Liver (tissue), 9 donors: ENCODE measurements around the gene C1orf50. TPM values are rescaled to one million over a fixed set of nuclear protein-coding genes. Genes with fewer than 3 reads are reported as not detected.

ENCODE experiments used
- DNase-seq: peaks from one replicate; pipeline ENCODE4 v3.0.0-alpha.2; 2017; ENCODE audit warnings: low spot score
- H3K27ac ChIP-seq, 2 donors: one replicate each; pipeline ENCODE4 v1.7.0; 2013; ENCODE audit warnings: inconsistent platforms in 2 of 2, low read length in 2 of 2, control low read depth in 1 of 2, low read depth in 1 of 2, mild to moderate bottlenecking in 1 of 2
- H3K27me3 ChIP-seq, 4 donors: one replicate each; pipeline versions ENCODE4 v1.6.1 to v1.7.0; 2013; ENCODE audit warnings: low read length in 3 of 4, inconsistent platforms in 1 of 4, mild to moderate bottlenecking in 1 of 4, moderate library complexity in 1 of 4; ENCODE audit not compliant: control insufficient read depth in 4 of 4, insufficient read depth in 4 of 4
- H3K36me3 ChIP-seq, 4 donors: one replicate each; pipeline versions ENCODE4 v1.6.1 to v1.7.0; 2013; ENCODE audit warnings: low read length in 3 of 4, mild to moderate bottlenecking in 3 of 4, low read depth in 1 of 4, moderate library complexity in 1 of 4; ENCODE audit not compliant: control insufficient read depth in 4 of 4, insufficient read depth in 3 of 4
- H3K4me1 ChIP-seq, 4 donors: one replicate each; pipeline versions ENCODE4 v1.6.1 to v1.7.0; 2013; ENCODE audit warnings: low read length in 3 of 4, mild to moderate bottlenecking in 3 of 4, moderate library complexity in 1 of 4; ENCODE audit not compliant: control insufficient read depth in 4 of 4, insufficient read depth in 4 of 4
- H3K4me3 ChIP-seq, 3 donors: one replicate each; pipeline versions ENCODE4 v1.6.1 to v1.7.0; 2013; ENCODE audit warnings: low read length in 3 of 3, control low read depth in 1 of 3, low read depth in 1 of 3, mild to moderate bottlenecking in 1 of 3
- H3K9ac ChIP-seq, 2 donors: one replicate each; pipeline ENCODE4 v1.7.0; 2013; ENCODE audit warnings: low read length in 2 of 2, mild to moderate bottlenecking in 2 of 2, moderate library complexity in 2 of 2, control low read depth in 1 of 2, low read depth in 1 of 2
- H3K9me3 ChIP-seq, 4 donors: one replicate each; pipeline versions ENCODE4 v1.6.1 to v1.7.0; 2013; ENCODE audit warnings: low read length in 3 of 4; ENCODE audit not compliant: control insufficient read depth in 4 of 4
- ATF3 ChIP-seq: IDR thresholded peaks from 2 replicates; pipeline ENCODE4 v1.6.1; 2016; ENCODE audit warnings: antibody characterized with exemption
- CTCF ChIP-seq: fragments of 150-350 bp; IDR thresholded peaks from 2 replicates; pipeline ENCODE4 v1.5.1; 2017; ENCODE audit warnings: improper control_type of control experiment, low read depth, low read length; ENCODE audit not compliant: missing input control
- EGR1 ChIP-seq, 2 donors: IDR thresholded peaks; 2 replicates each; pipeline ENCODE4 v1.6.1; 2016 to 2018; ENCODE audit warnings: antibody characterized with exemption in 2 of 2, low read depth in 2 of 2
- FOXA1 ChIP-seq: IDR thresholded peaks from 2 replicates; pipeline ENCODE4 v1.6.1; 2016; ENCODE audit warnings: antibody characterized with exemption
- FOXA2 ChIP-seq: IDR thresholded peaks from 2 replicates; pipeline ENCODE4 v1.6.1; 2016; ENCODE audit warnings: antibody characterized with exemption
- GABPA ChIP-seq, 2 donors: IDR thresholded peaks in 1 of 2; conservative IDR thresholded peaks in 1 of 2; 2 replicates each; pipeline ENCODE4 v1.6.1; 2016; ENCODE audit warnings: antibody characterized with exemption in 2 of 2, mild to moderate bottlenecking in 1 of 2, moderate library complexity in 1 of 2
- HNF4A ChIP-seq, 2 donors: conservative IDR thresholded peaks; 2 replicates each; pipeline ENCODE4 v1.6.1; 2016; ENCODE audit warnings: antibody characterized with exemption in 2 of 2, mild to moderate bottlenecking in 2 of 2
- HNF4G ChIP-seq: IDR thresholded peaks from 2 replicates; pipeline ENCODE4 v1.6.1; 2016; ENCODE audit warnings: antibody characterized with exemption
- JUND ChIP-seq, 2 donors: IDR thresholded peaks; 2 replicates each; pipeline ENCODE4 v1.6.1; 2016; ENCODE audit warnings: antibody characterized with exemption in 2 of 2
- MAX ChIP-seq: IDR thresholded peaks from 2 replicates; pipeline ENCODE4 v1.6.1; 2016; ENCODE audit warnings: antibody characterized with exemption
- NR2F2 ChIP-seq: IDR thresholded peaks from 2 replicates; pipeline ENCODE4 v1.6.1; 2016; ENCODE audit warnings: antibody characterized with exemption
- REST ChIP-seq: IDR thresholded peaks from 2 replicates; pipeline ENCODE4 v1.6.1; 2016; ENCODE audit warnings: antibody characterized with exemption, mild to moderate bottlenecking
- RXRA ChIP-seq, 2 donors: IDR thresholded peaks; 2 replicates each; pipeline ENCODE4 v1.6.1; 2017 to 2018; ENCODE audit warnings: antibody characterized with exemption in 2 of 2, mild to moderate bottlenecking in 1 of 2
- SP1 ChIP-seq: IDR thresholded peaks from 2 replicates; pipeline ENCODE4 v1.6.1; 2018; ENCODE audit warnings: antibody characterized with exemption, mild to moderate bottlenecking
- TAF1 ChIP-seq: conservative IDR thresholded peaks from 2 replicates; pipeline ENCODE4 v1.6.1; 2016; ENCODE audit warnings: antibody characterized with exemption, mild to moderate bottlenecking
- YY1 ChIP-seq: IDR thresholded peaks from 2 replicates; pipeline ENCODE4 v1.6.1; 2016; ENCODE audit warnings: antibody characterized with exemption, mild to moderate bottlenecking
- ZBTB33 ChIP-seq: IDR thresholded peaks from 2 replicates; pipeline ENCODE4 v1.6.1; 2016; ENCODE audit warnings: antibody characterized with exemption
- WGBS: extraction: QIAGEN DNeasy Blood & Tissue Kit; methylation state at CpG from one replicate; pipeline ENCODE4 v1.1.7; 2013; 5-methylcytosine and 5-hydroxymethylcytosine counted together
- polyA plus RNA-seq, 2 donors: library from polyadenylated mRNA; stranded (reverse) in 1 of 2; unstranded in 1 of 2; fragments of 200-250 nt in 1 of 2; fragments of >200 nt in 1 of 2; fragmentation: Nextera tagmentation in 1 of 2; extraction: Ambion mirVana in 1 of 2; gene quantifications; one replicate each; pipeline versions ENCODE4 v1.2.1 to v1.2.3, GENCODE V29; 2013 to 2015
- total RNA-seq, 2 donors: library from RNA; depleted of rRNA; stranded (reverse); fragments of >200 nt; gene quantifications; one replicate each; pipeline ENCODE4 v1.2.3, GENCODE V29; 2014
- donor health status: healthy.
- donor health status: healthy.
- donor health status: healthy.
- donor health status: healthy.
- donor health status: healthy.

C1orf50 gene
- total and polyA plus RNA-seq, 4 donors, result 2.6 to 5.8 (median 3.5) TPM

- Histone ChIP-seq H3K9me3 (no peaks in the 10 kb centered on the region), H3K27ac (no peak overlapping the region), H3K4me1 (peaks cover 6 to 27% (median 16%) of the 10 kb centered on the region in 4 donors), H3K27me3 (no peaks in the 10 kb centered on the region), H3K9ac (no peak overlapping the region), H3K4me3 (no peak overlapping the region), H3K36me3 (peaks cover 0 to 5% (median under 1%) of the 10 kb centered on the region in 4 donors)
- no peak for TF ChIP-seq HNF4A (conservative IDR thresholded peaks at IDR 0.05)
- TF ChIP-seq SP1, result no peak
- no peak for TF ChIP-seq ZBTB33
- TF ChIP-seq MAX, result no peak
- TF ChIP-seq RXRA (IDR thresholded peaks at IDR 0.05), result no peak
- TF ChIP-seq CTCF, result no peak
- TF ChIP-seq GABPA (IDR thresholded peaks at IDR 0.05 in 1 of 2, conservative IDR thresholded peaks at IDR 0.05 in 1 of 2), result no peak
- TF ChIP-seq YY1, result no peak
- TF ChIP-seq JUND (IDR thresholded peaks at IDR 0.05), result no peak
- TF ChIP-seq TAF1, result no peak
- TF ChIP-seq HNF4G, result no peak
- no peak for TF ChIP-seq FOXA2
- no peak for TF ChIP-seq NR2F2
- DNase-seq, result no peak
- 95% methylated on average over 4 of the region's 4 CpGs for WGBS
Observed at GRCh38 chr1:42824481-42825035, 57.5 kb downstream of the C1orf50 start.

GRCh38 chr1:42825036-42825851, 58.2 kb downstream of the C1orf50 start:
- H3K4me1 ChIP-seq, result peaks cover 6 to 27% (median 16%) of the 10 kb centered on the region in 4 donors
- peak; percentile 61 for DNase-seq
- TF ChIP-seq MAX, result no peak
- no peak for TF ChIP-seq ZBTB33
- no peak for TF ChIP-seq NR2F2
- no peak for TF ChIP-seq ATF3
- no peak for TF ChIP-seq HNF4G
- no peak for TF ChIP-seq JUND (IDR thresholded peaks at IDR 0.05)
- no peak for TF ChIP-seq EGR1 (IDR thresholded peaks at IDR 0.05; ENCODE audit: low read depth in 2 of 2)
- no peak for TF ChIP-seq FOXA1
- TF ChIP-seq CTCF, result no peak
- no peak for TF ChIP-seq YY1
- TF ChIP-seq HNF4A (conservative IDR thresholded peaks at IDR 0.05), result no peak
- no peak for TF ChIP-seq RXRA (IDR thresholded peaks at IDR 0.05)
- no peak for TF ChIP-seq SP1
- TF ChIP-seq GABPA (IDR thresholded peaks at IDR 0.05 in 1 of 2, conservative IDR thresholded peaks at IDR 0.05 in 1 of 2), result no peak
- TF ChIP-seq REST, result no peak
- 88% methylated on average over 10 of the region's 10 CpGs for WGBS
- no peak overlapping the region for H3K9ac ChIP-seq
- H3K36me3 ChIP-seq, result peaks cover 1 to 6% (median 3%) of the 10 kb centered on the region in 4 donors
- H3K9me3 ChIP-seq, result no peaks in the 10 kb centered on the region
- H3K27me3 ChIP-seq, result no peaks in the 10 kb centered on the region
- no peak overlapping the region for H3K27ac ChIP-seq
- no peak overlapping the region for H3K4me3 ChIP-seq
